Stomach (tissue), 4 donors: ENCODE results near the gene TPO.

Experiments
- CTCF ChIP-seq, 7 experiments: fragments of 450-650 bp in 4 of 7; fragments of 200-600 bp in 3 of 7; sonication (generic) in 3 of 7; IDR thresholded peaks; one replicate each; pipeline ENCODE4 v1.5.1; 2016 to 2019; ENCODE audit warnings: antibody characterized with exemption in 7 of 7, control low read depth in 2 of 7, mild to moderate bottlenecking in 1 of 7
- POLR2A ChIP-seq, 4 donors: fragments of 450-650 bp; IDR thresholded peaks; one replicate each; pipeline ENCODE4 v1.6.1; 2016; ENCODE audit warnings: antibody characterized with exemption in 4 of 4, control low read depth in 2 of 4, mild to moderate bottlenecking in 1 of 4, moderate library complexity in 1 of 4

- TF ChIP-seq CTCF (IDR thresholded peaks at IDR 0.05) (no peak), POLR2A (IDR thresholded peaks at IDR 0.05) (no peak)
These were observed 40.3 kb downstream of the TPO start for GRCh38 chr2:1453561-1453960.
